Measurements from ENCODE around the gene ULK1.
"Not testable (repeated sequence)": the region's sequence is repeated elsewhere in the genome, so short reads cannot be mapped to it uniquely, and the experiment has no call there.

DNA sequence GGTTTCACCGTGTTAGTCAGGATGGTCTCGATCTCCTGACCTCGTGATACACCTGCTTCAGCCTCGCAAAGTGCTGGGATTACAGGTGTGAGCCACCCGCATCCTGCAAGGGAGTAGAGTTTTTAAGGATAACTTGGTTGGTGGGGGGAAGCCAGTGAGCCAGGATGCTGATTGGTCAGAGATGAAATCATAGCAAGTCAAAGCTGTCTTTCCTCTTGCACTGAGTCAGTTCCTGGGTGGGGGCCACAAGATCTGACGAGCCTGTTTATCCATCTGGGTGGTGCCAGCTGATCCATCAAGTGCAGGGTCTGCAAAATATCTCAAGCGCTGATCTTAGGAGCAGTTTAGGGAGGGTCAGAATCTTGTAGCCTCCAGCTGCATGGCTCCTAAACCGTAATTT, 9.3 kb upstream of the ULK1 start:
- TF ChIP-seq CTCF (IDR thresholded peaks at IDR 0.05); JAZF1 (CRISPR knock-in tag; IDR thresholded peaks at IDR 0.05); IRF2 (CRISPR knock-in tag; IDR thresholded peaks at IDR 0.05; ENCODE audit: borderline replicate concordance, low read depth); ATF3 (CRISPR knock-in tag; conservative IDR thresholded peaks at IDR 0.05); MYBL2 (CRISPR knock-in tag; IDR thresholded peaks at IDR 0.05): not testable (repeated sequence)
- TF ChIP-seq, protein P1, sequence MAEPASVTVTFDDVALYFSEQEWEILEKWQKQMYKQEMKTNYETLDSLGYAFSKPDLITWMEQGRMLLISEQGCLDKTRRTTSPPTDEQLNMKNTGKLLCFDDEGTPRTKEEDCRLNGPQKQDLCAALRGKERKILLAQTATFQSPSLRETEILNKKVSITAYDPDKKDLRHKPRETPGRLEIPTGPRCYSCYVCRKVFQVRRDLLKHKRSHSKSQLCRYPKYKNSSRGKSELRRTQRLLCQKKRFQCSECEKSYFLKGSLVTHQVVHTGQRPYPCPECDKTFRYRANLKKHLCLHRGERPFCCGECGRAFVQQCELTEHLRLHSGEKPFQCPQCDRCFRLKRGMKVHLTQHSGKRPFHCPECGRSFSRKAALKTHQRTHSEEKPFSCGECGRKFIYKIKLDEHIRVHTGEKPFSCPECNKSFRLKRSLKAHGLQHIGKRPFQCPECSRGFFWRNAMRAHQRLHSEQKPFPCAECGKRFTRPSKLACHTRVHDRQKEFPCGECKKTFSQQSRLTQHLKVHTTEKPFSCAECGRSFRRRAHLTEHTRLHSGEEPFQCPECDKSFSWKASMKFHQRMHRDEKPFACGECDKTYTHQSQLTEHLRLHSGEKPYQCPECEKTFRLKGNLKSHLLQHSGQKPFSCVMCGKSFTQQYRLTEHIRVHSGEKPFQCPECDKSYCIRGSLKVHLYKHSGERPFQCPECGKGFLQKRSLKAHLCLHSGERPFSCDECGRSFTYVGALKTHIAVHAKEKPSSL (CRISPR knock-in tag; conservative IDR thresholded peaks at IDR 0.05) = not testable (repeated sequence)
